AG10803 (cell line): ENCODE measurements around the gene VWF.

ENCODE experiments used
- DNase-seq: peaks from one replicate; pipeline ENCODE4 v3.0.0; 2010; ENCODE audit warnings: low read depth
- H3K4me3 ChIP-seq: 2 replicates; pipeline ENCODE4 v1.5.1; 2011; ENCODE audit warnings: mild to moderate bottlenecking, low read length, control low read depth
- TF ChIP-seq, protein P1 (sequence below): conservative IDR thresholded peaks from 2 replicates; pipeline ENCODE4 v1.5.1; 2011; ENCODE audit warnings: mild to moderate bottlenecking, low read length, control low read depth, inconsistent platforms

The VWF gene

DNA sequence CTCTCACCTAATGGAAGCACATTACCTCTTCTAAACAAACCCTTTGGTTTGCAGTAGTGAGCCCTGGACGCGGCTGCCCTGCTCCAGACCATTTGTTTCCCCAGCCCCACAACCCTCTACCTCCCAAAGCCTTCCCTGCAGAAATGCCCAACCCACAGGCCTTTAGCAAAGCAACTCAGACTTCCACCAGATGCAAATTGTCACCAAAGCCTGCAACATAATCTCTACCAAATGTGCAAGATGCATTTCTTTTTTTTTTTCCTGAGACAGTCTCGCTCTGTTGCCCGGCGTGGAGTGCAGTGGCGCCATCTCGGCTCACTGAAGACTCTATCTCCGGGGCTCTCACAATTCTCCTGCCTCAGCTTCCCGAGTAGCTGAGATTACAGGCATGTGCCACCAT is 56.2 kb downstream of the VWF start:
- H3K4me3 ChIP-seq, result no peak overlapping the region
- TF ChIP-seq, protein P1, sequence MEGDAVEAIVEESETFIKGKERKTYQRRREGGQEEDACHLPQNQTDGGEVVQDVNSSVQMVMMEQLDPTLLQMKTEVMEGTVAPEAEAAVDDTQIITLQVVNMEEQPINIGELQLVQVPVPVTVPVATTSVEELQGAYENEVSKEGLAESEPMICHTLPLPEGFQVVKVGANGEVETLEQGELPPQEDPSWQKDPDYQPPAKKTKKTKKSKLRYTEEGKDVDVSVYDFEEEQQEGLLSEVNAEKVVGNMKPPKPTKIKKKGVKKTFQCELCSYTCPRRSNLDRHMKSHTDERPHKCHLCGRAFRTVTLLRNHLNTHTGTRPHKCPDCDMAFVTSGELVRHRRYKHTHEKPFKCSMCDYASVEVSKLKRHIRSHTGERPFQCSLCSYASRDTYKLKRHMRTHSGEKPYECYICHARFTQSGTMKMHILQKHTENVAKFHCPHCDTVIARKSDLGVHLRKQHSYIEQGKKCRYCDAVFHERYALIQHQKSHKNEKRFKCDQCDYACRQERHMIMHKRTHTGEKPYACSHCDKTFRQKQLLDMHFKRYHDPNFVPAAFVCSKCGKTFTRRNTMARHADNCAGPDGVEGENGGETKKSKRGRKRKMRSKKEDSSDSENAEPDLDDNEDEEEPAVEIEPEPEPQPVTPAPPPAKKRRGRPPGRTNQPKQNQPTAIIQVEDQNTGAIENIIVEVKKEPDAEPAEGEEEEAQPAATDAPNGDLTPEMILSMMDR, result no peak
- peak; percentile 44 for DNase-seq

DNA sequence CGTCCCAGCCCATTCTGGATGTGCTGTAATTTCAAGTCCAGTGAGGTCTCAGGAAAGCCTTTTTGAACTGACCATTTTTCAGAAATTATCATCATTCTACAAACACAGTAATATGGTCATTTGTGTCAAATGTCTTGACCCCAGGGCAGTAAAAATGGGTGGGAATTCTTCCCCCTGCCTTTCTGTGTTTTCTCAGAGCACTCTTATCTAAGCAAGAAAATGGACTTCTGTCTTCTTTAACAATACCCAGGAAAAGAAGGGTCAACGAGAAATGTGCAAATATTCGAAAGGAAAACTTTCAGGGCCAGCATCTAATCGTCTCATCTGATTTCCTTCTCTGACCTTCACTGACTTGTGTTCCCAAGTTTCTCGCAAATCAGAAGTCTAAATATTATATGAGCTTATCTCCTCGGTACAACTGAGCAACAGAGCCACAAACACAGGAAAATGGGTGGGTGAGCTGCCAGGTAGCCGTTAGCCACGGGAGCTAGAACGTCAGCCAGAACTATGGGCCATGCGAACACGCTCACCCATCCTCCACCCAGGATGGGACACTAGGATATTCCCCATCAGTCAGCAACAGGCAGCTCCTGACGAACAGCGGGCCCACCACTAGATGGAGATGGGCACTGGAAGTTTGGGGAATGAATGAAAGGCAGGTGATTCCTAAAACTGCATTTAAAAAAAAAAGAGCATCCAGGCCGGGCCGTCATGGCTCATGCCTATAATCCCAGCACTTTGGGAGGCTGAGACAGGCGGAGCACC is 57.1 kb downstream of the VWF start:
- TF ChIP-seq, protein P1, result peak; percentile 46
- DNase-seq, result no peak
- H3K4me3 ChIP-seq, result no peak overlapping the region

DNA sequence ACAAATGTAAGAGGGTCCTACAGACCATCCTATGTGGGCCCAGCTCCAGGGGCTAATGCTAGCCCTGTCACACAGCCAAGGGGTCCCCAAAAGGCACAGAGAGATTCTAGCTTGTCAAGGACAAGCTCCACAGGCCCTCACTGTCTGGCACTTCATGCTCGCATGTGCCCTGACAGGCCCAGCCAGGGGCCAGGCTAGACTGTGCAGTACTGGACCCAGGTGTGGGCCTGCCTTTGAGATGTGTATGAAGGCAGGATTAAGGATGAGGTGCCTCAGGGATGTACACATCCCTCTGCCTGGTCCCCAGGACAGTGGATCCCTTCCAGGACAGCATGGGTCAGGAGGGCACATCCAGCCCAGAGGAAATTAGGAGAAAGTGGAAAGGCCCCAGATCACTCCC is 57.8 kb downstream of the VWF start:
- TF ChIP-seq, protein P1, result no peak
- no peak for DNase-seq

DNA sequence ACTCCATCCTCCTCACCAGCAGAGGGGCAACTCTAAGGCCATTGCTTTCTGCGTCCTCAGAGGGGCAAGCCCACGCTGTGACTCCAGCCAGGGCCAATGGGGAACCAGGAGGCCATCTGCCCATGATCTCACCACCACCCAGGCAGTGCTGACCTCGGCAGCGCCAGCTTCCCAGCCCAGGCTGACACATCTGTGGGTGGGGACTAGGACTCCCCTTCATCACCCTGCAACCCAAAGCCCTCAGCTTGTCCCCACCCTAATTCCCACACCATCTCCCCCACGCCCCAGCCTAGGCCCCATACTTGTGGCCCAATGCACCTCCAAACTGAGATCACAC is 58.6 kb downstream of the VWF start:
- no peak for DNase-seq
- no peak overlapping the region for H3K4me3 ChIP-seq
- TF ChIP-seq, protein P1, result no peak

More for the DNA sequence above, 57.8 kb downstream of the VWF start:
- H3K4me3 ChIP-seq, result no peak overlapping the region

DNA sequence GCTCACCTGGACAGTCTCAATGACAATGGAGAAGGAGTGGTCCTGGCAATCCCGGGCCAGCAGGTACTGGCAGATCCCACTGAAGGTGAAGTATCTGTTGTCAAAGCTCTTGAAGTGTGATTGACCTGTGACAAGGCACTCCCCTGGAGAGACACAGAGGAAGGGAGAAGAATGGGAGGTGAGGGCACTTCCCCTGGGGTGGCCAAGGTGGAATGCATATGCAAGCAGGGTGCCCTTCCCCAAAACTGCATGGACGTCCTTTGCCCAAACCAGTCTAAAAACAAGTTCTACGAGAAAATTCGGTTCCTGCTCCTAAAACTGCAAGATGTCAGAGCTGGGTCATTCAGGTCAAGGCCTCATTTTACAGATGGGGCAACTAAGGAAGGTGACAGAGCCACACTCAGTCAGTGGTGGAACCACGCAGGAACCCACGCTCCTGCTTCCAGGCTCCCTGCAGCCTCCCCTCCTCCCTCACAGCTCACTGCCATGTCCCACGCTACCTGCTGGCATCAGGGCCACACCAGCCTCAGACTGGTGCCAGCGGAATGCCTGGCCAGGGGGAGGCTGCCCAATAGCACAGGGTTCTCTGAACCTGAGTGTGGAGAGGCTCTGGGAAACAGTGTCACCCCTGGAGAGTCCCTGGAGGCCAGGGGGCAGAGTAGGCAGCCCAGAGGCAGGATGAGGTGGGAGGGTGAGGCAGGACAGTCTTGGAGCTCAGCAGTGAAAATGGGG is 59.2 kb downstream of the VWF start:
- H3K4me3 ChIP-seq, result no peak overlapping the region
- DNase-seq, result no peak
- TF ChIP-seq, protein P1, result no peak

DNA sequence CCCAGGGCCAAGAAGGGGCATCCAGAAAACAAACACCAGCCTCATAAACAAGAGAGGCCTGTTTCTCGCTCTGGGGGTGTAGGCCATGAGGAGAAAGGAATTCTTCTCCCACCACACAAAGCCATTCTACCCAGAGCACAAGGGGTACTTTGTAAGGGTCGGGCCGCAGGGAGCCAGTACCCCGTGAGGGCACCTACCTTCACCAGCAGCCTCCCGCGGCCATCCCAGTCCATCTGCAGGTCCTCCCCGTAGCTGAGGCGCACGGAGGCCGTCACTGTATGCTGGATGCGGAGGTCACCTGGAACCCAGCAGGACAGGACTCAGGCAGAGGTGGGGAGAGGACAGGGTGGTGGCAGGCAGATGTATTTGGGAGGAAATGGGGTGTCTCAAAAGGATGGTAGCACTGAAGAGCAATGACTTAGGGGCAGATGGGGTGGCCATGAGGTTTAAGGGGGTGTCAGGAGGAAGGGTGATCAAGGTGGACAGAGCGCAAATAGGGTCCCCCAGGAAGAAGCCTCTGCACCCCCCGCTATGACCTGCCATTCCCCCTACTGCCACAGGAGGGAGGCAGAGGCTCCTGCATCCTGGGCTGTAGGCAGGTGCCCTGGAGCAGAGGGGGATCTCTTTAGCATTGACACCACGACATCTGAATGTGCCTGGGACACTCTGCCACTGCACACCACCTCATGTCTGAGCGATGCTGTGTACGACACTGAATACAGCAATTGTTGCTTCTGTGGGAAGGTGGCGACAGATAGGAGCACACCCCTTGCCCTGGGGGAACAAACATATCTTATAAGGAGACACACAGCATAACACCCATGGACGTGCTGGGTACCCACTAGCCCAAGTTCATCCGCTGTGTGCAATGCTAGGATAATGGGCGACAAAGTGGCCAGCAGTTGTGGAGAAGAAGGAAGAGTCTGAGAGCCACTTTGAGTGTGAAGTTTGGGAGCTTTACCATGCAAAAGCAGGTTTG is 61.4 kb downstream of the VWF start:
- no peak overlapping the region for H3K4me3 ChIP-seq
- DNase-seq, result peak; percentile 46
- TF ChIP-seq, protein P1, result peak; percentile 99
